Ectodermal cell (in vitro differentiated cells): ENCODE results near the gene ACKR2. TPM values are rescaled to one million over a fixed set of nuclear protein-coding genes. Genes with fewer than 3 reads are reported as not detected.

Experiments used
- H3K27ac ChIP-seq: 2 replicates; pipeline ENCODE4 v1.7.0; 2013; ENCODE audit warnings: mild to moderate bottlenecking, low read depth, low read length; ENCODE audit not compliant: insufficient read depth, poor library complexity, severe bottlenecking
- H3K27me3 ChIP-seq: 2 replicates; pipeline ENCODE4 v1.7.0; 2013; ENCODE audit warnings: mild to moderate bottlenecking, low read length; ENCODE audit not compliant: insufficient read depth, control insufficient read depth, poor library complexity, severe bottlenecking
- H3K36me3 ChIP-seq: one replicate; pipeline ENCODE4 v1.7.0; 2013; ENCODE audit warnings: low read length; ENCODE audit not compliant: control insufficient read depth, insufficient read depth
- H3K4me1 ChIP-seq: one replicate; pipeline ENCODE4 v1.7.0; 2013; ENCODE audit warnings: low read length; ENCODE audit not compliant: control insufficient read depth, insufficient read depth
- H3K4me3 ChIP-seq: 2 replicates; pipeline ENCODE4 v1.7.0; 2013; ENCODE audit warnings: low read depth, low read length, control low read depth; ENCODE audit not compliant: insufficient read depth
- H3K9me3 ChIP-seq: 2 replicates; pipeline ENCODE4 v1.7.0; 2013; ENCODE audit warnings: mild to moderate bottlenecking, low read length, moderate library complexity; ENCODE audit not compliant: control insufficient read depth
- WGBS, 2 experiments: methylation state at CpG; one replicate each; pipeline ENCODE4 v1.1.7; 2013; ENCODE audit warnings: missing lambda C conversion rate in 2 of 2; 5-methylcytosine and 5-hydroxymethylcytosine counted together
- polyA plus RNA-seq, 4 experiments: library from polyadenylated mRNA; stranded (reverse); fragments of 50-300 nt; gene quantifications; one replicate each; pipeline ENCODE4 v1.2.3, GENCODE V29; 2013

Gene ACKR2, protein sequence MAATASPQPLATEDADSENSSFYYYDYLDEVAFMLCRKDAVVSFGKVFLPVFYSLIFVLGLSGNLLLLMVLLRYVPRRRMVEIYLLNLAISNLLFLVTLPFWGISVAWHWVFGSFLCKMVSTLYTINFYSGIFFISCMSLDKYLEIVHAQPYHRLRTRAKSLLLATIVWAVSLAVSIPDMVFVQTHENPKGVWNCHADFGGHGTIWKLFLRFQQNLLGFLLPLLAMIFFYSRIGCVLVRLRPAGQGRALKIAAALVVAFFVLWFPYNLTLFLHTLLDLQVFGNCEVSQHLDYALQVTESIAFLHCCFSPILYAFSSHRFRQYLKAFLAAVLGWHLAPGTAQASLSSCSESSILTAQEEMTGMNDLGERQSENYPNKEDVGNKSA
- polyA plus RNA-seq (2013, experiment 1 of 4), result not detected
- 0.30 TPM for polyA plus RNA-seq (2013, experiment 2 of 4)
- polyA plus RNA-seq (2013, experiment 3 of 4), result not detected
- polyA plus RNA-seq (2013, experiment 4 of 4), result 0.16 TPM

DNA sequence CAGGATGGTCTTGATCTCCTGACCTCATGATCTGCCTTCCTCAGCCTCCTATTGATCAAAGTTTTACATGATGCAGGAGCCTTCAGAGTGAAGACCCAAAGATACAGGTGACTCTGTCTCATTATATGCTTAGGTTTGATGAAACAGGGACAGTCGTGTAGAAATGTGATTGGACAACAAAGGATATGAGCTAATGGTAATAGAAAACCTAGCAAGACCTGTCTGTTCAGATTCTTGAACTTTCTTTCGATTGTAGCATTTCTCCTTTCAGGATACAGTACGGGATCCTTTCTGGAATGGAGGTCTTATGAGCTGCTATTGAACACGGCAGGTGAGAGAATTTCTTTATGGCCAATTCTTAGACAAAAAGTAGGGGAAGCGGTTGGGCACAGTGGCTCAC is at the start of gene ACKR2:
TSS of gene ACKR2 (plus strand) at position 244 of the 400 bp plus-strand sequence. CDS start 55,058 bp downstream, outside the sequence.
- peaks cover 4% of the 10 kb centered on the region for H3K4me1 ChIP-seq
- no peaks in the 10 kb centered on the region for H3K36me3 ChIP-seq
- H3K27ac ChIP-seq, result no peak within 1 kb of the TSS
- no peak within 1 kb of the TSS for H3K4me3 ChIP-seq
- peaks cover 25% of the 10 kb centered on the region for H3K27me3 ChIP-seq
- no peaks in the 10 kb centered on the region for H3K9me3 ChIP-seq
- 93 to 98% methylated on average over 5 of the region's 5 CpGs for WGBS, 2 experiments

DNA sequence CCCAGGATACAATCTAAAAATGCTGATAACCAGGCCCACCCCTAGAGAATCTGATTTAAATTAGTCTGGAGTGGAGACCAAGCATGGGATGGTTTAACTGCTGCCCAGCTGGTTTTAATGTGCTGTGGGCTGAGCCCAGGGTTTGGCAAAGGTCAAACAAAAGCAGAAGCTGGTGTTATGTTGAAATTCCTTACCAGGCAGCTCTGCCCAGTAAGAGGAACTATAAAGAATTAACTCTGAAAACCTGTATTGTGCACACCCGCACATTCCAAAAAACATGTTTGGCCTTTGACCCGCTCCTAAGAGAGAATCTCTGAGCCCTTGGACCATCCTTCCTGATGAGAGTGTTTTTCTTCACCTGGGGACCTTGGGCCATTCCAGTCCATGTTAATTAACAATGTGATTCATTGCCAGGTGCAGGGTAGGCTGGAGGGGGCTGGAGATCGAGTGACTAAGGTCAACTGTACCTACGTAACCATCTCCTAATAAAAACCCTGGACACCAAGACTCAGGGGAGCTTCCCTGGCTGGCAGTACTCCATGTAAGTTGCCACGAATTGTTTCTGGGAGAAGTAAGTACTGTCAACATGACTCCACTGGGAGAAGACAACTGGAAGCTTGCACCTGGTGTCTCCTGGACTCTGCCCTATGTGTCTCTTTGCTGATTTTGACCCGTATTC is 47.1 kb upstream of the ACKR2 start:
- Histone ChIP-seq H3K9me3 (no peaks in the 10 kb centered on the region), H3K4me3 (no peak overlapping the region), H3K27ac (no peak overlapping the region), H3K4me1 (no peaks in the 10 kb centered on the region), H3K27me3 (no peaks in the 10 kb centered on the region), H3K36me3 (no peaks in the 10 kb centered on the region)
- WGBS, 2 experiments, result 93 to 99% methylated on average over 5 to 6 of the region's 6 CpGs

DNA sequence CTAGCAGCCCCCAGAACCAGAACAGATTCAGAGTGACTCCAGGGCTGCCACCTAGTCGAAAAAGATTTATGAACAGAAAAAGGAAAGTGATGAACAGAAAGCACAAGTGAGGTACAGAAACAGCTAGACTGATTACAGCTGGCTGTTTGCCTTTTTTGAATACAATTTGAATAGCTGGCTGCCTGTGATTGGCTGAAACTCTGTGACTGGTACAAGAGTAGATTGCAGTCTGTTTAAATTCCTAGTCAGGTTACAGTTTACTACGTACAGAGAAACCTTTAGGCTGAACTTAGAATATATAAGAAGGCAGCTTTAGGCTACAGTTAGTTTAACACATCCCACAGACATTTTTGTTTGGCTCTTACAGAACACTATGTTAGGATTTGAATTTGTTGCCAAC is 46.2 kb upstream of the ACKR2 start:
- WGBS, 2 experiments, result 95% methylated on average over 2 of the region's 2 CpGs
- H3K36me3 ChIP-seq, result no peaks in the 10 kb centered on the region
- no peaks in the 10 kb centered on the region for H3K4me1 ChIP-seq
- no peak overlapping the region for H3K27ac ChIP-seq
- H3K4me3 ChIP-seq, result no peak overlapping the region
- no peaks in the 10 kb centered on the region for H3K9me3 ChIP-seq
- no peaks in the 10 kb centered on the region for H3K27me3 ChIP-seq

DNA sequence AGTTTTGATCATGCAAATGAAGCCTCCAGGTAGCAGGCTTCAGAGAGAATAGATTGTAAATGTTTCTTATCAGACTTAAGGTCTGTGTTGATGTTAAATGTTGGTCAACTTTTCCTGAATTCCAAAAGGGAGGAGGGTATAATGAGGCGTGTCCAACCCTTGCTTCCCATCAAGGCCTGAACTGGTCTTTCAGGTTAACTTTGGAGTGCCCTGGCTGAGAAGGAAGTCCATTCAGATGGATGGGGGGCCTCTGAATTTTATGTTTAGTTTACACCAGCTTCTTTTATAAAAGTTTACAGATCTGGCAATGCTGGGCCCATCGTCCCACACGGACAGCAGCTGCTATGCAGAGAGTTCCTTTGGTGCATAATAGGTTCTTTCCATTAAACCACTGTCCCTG is 45.1 kb upstream of the ACKR2 start:
- no peaks in the 10 kb centered on the region for H3K4me1 ChIP-seq
- H3K4me3 ChIP-seq, result no peak overlapping the region
- no peaks in the 10 kb centered on the region for H3K27me3 ChIP-seq
- no peaks in the 10 kb centered on the region for H3K9me3 ChIP-seq
- H3K36me3 ChIP-seq, result no peaks in the 10 kb centered on the region
- WGBS, 2 experiments, result 81 to 88% methylated on average over 3 of the region's 3 CpGs
- H3K27ac ChIP-seq, result no peak overlapping the region

DNA sequence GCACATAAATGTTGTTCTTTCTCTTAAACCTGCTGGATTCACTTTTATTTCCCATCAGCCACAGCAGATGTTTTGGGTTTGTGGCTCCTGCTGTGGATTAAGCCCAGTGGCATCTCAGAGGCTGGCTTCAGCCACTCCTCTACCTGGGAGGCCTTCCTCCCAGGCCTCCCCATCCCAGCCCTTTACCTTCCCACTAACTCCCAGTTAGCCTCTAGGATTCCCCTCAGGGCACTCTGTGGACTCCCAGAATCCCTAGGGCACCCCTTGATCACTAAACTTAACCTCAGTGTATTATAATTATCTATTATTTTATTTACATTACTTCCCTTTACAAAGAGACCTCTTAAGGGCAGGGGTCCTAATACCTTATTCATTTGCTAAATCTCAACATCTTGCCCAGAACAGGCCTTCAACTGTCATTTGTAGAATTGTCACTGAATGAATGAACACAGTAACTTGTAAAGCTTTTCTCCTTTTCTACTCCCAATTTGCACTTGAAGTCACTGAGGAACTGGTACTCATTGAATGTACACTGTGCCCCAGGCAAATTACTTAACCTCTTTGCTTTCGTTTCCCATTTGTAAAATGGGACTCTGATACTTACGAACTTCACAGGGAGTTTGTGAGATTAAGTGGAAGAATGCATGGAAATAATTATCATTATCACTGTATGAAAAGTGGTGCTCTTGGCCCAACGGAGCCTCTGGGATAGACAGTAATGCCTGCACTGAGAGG is 44.5 kb upstream of the ACKR2 start:
- H3K27me3 ChIP-seq, result no peaks in the 10 kb centered on the region
- H3K36me3 ChIP-seq, result no peaks in the 10 kb centered on the region
- no peak overlapping the region for H3K4me3 ChIP-seq
- WGBS, 2 experiments, result 73% methylated on average over 3 of the region's 3 CpGs
- no peaks in the 10 kb centered on the region for H3K4me1 ChIP-seq
- no peaks in the 10 kb centered on the region for H3K9me3 ChIP-seq
- no peak overlapping the region for H3K27ac ChIP-seq

DNA sequence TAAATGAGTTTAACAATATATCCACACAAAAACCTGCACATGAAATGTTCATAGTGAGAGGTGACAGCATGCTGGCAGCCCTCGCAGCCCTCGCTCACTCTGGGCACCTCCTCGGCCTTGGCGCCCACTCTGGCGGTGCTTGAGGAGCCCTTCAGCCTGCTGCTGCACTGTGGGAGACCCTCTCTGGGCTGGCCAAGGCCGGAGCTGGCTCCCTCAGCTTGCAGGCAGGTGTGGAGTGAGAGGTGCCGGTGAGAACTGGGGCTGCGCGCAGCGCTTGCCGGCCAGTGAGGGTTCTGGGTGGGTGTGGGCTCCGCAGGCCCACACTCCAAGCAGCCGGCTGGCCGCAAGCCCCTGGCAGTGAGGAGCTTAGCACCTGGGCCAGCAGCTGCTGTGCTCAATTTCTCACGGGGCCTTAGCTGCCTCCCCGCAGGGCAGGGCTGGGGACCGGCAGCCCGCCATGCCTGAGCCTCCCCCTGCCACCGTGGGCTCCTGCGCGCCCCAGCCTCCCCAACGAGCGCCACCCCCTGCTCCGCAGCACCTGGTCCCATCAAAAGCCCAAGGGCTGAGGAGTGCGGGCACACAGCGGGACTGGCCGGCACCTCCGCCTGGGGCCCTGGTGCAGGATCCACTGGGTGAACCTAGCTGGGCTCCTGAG is 39.6 kb upstream of the ACKR2 start:
- H3K9me3 ChIP-seq, result no peaks in the 10 kb centered on the region
- peaks cover 17% of the 10 kb centered on the region for H3K27me3 ChIP-seq
- H3K27ac ChIP-seq, result no peak overlapping the region
- no peak overlapping the region for H3K4me3 ChIP-seq
- H3K36me3 ChIP-seq, result no peaks in the 10 kb centered on the region
- 93 to 95% methylated on average over 28 of the region's 28 CpGs for WGBS, 2 experiments
- no peaks in the 10 kb centered on the region for H3K4me1 ChIP-seq

DNA sequence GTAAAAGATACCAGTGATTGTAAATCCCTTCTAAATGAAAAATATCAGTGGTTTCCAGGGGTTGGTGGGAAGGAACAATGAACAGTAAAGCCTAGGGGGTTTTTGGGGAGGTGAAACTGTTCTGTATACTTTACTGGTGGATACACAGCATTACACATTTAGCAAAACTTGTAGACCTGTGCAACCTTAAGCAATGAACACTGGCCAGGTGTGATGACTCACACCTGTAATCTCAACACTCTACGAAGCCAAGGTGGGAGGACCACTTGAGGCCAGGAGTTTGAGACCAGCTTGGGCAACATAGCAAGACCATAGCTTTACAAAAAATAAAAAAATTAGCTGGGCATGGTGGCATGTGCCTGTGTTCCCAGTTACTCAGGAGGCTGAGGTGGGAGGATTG is 38.0 kb upstream of the ACKR2 start:
- H3K4me3 ChIP-seq, result no peak overlapping the region
- no peaks in the 10 kb centered on the region for H3K36me3 ChIP-seq
- WGBS, 2 experiments, result 79 to 88% methylated on average over 1 of the region's 1 CpG
- H3K27me3 ChIP-seq, result peaks cover 17% of the 10 kb centered on the region
- no peaks in the 10 kb centered on the region for H3K9me3 ChIP-seq
- H3K27ac ChIP-seq, result no peak overlapping the region
- no peaks in the 10 kb centered on the region for H3K4me1 ChIP-seq

DNA sequence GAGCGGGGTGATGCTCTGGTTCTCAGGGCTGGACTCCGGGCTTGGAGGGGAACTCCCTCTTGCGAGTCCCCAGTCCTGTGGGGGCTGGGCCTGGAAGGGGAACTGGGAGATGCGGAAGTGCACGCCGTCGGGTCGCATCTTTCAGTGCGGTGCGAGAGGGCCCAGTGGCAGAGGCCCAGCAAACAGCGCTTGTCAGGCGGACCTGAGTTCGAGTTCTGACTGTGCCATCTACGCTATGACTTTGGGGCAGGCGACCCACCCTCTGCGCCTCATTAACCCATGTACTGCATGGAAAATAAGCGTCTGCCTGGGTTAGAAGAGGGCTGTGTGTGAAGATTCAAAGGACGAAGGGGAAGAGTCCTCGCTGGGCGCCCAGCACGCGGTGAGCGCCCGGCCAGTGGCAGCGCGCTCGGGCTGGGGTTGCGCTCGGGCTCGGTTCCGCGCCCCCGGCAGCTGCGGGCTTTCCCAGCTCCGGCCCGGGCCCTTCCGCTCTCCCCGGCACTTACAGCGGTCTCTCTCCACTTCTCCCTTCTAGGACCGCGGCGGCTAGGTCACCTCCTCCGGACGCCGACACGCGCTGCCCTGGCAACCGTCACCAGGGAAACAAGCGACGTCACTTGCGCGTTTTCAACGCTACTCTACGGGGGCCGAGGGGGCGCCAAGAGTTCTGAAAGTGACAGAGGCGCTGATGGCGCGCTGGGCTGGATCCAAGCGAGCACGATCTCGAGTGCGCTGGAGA is 36.4 kb upstream of the ACKR2 start, which contains the start of gene CCDC13:
TSS of gene CCDC13 (minus strand) at position 584 of the 739 bp plus-strand sequence. CDS start 14,908 bp downstream, outside the sequence.
- Histone ChIP-seq H3K27ac (peak within 1 kb of the TSS; percentile 55), H3K36me3 (no peaks in the 10 kb centered on the region), H3K9me3 (no peaks in the 10 kb centered on the region), H3K4me1 (no peaks in the 10 kb centered on the region), H3K4me3 (peak within 1 kb of the TSS; percentile 60), H3K27me3 (peaks cover 17% of the 10 kb centered on the region)
- 3 to 5% methylated on average over 63 of the region's 63 CpGs for WGBS, 2 experiments

DNA sequence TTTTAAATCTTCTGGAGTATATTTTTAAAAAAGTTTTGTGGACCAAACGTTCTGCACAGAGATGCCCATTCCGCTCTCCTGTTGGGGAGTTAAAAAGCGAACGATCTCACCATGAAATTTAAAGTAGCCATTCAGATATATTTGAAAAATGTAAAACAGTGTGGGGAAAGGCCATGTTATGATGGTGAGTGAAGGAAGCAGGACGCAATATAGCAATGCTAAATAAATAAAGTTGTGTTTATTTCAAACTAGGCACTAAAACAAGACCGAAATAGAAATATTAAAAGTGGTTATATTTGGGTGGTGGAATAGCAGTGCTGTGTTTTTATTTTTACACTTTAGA is 35.9 kb upstream of the ACKR2 start:
- WGBS, 2 experiments, result 6 to 23% methylated on average over 5 to 6 of the region's 6 CpGs
- peak overlapping the region; percentile 60 for H3K4me3 ChIP-seq
- no peak overlapping the region for H3K27ac ChIP-seq
- no peaks in the 10 kb centered on the region for H3K36me3 ChIP-seq
- H3K4me1 ChIP-seq, result no peaks in the 10 kb centered on the region
- no peaks in the 10 kb centered on the region for H3K9me3 ChIP-seq
- H3K27me3 ChIP-seq, result peaks cover 17% of the 10 kb centered on the region
